Hypothalamus (tissue), 51 donors: ENCODE measurements around the gene SCFD2.
"Not testable (repeated sequence)": the region's sequence is repeated elsewhere in the genome, so short reads cannot be mapped to it uniquely, and the experiment has no call there.

Experiments used
- DNase-seq, 51 donors: peaks; one replicate each; lab custom pipeline; 2025; lab: John Stamatoyannopoulos, UW

Gene SCFD2

GRCh38 chr4:53195815-53196661 lies 169.8 kb downstream of the SCFD2 start:
- peak in 1 of 51 donors; percentile 31 for DNase-seq

- DNase-seq, result no peak
These were observed 171.1 kb downstream of the SCFD2 start for GRCh38 chr4:53194727-53195126.

GRCh38 chr4:53193111-53193510 lies 172.8 kb downstream of the SCFD2 start:
- no peak for DNase-seq

- no peak for DNase-seq
These were observed 173.4 kb downstream of the SCFD2 start for GRCh38 chr4:53192496-53192895.

GRCh38 chr4:53191997-53192396 lies 173.9 kb downstream of the SCFD2 start:
- no peak for DNase-seq

GRCh38 chr4:53189011-53189410 lies 176.8 kb downstream of the SCFD2 start:
- DNase-seq, result no peak

- no peak for DNase-seq
These were observed 179.0 kb downstream of the SCFD2 start for GRCh38 chr4:53186714-53187358.

- no peak for DNase-seq
These were observed 179.8 kb downstream of the SCFD2 start for GRCh38 chr4:53185869-53186585.

- DNase-seq, result no peak
These were observed 182.1 kb downstream of the SCFD2 start for GRCh38 chr4:53183754-53184153.

GRCh38 chr4:53177751-53178150 lies 188.1 kb downstream of the SCFD2 start:
- DNase-seq, result not testable (repeated sequence)

- DNase-seq, result no peak
These were observed 190.2 kb downstream of the SCFD2 start for GRCh38 chr4:53175640-53176039.

- DNase-seq, result no peak
These were observed 191.0 kb downstream of the SCFD2 start for GRCh38 chr4:53174823-53175222.

- no peak for DNase-seq
These were observed 192.3 kb downstream of the SCFD2 start for GRCh38 chr4:53173576-53173975.

- DNase-seq, result no peak
These were observed 194.1 kb downstream of the SCFD2 start for GRCh38 chr4:53171797-53172196.

GRCh38 chr4:53169695-53170617 lies 195.9 kb downstream of the SCFD2 start:
- no peak for DNase-seq

GRCh38 chr4:53168228-53168627 lies 197.6 kb downstream of the SCFD2 start:
- no peak for DNase-seq

- no peak for DNase-seq
These were observed 202.9 kb downstream of the SCFD2 start for GRCh38 chr4:53162969-53163368.

- DNase-seq, result no peak
These were observed 204.0 kb downstream of the SCFD2 start for GRCh38 chr4:53161787-53162433.

- no peak for DNase-seq
These were observed 204.6 kb downstream of the SCFD2 start for GRCh38 chr4:53161051-53161786.
